Stomach (tissue), 4 donors: ENCODE measurements around the gene OBSCN.

Experiments
- POLR2A ChIP-seq, 4 donors: fragments of 450-650 bp; IDR thresholded peaks; one replicate each; pipeline ENCODE4 v1.6.1; 2016; ENCODE audit warnings: antibody characterized with exemption in 4 of 4, control low read depth in 2 of 4, mild to moderate bottlenecking in 1 of 4, moderate library complexity in 1 of 4
- TF ChIP-seq, protein P1 (sequence below), 7 experiments: fragments of 450-650 bp in 4 of 7; fragments of 200-600 bp in 3 of 7; sonication (generic) in 3 of 7; IDR thresholded peaks; one replicate each; pipeline ENCODE4 v1.5.1; 2016 to 2019; ENCODE audit warnings: antibody characterized with exemption in 7 of 7, control low read depth in 2 of 7, mild to moderate bottlenecking in 1 of 7

GRCh38 chr1:228194921-228195812 is 12.7 kb upstream of the OBSCN start:
- TF ChIP-seq, protein P1, sequence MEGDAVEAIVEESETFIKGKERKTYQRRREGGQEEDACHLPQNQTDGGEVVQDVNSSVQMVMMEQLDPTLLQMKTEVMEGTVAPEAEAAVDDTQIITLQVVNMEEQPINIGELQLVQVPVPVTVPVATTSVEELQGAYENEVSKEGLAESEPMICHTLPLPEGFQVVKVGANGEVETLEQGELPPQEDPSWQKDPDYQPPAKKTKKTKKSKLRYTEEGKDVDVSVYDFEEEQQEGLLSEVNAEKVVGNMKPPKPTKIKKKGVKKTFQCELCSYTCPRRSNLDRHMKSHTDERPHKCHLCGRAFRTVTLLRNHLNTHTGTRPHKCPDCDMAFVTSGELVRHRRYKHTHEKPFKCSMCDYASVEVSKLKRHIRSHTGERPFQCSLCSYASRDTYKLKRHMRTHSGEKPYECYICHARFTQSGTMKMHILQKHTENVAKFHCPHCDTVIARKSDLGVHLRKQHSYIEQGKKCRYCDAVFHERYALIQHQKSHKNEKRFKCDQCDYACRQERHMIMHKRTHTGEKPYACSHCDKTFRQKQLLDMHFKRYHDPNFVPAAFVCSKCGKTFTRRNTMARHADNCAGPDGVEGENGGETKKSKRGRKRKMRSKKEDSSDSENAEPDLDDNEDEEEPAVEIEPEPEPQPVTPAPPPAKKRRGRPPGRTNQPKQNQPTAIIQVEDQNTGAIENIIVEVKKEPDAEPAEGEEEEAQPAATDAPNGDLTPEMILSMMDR (IDR thresholded peaks at IDR 0.05) = no peak
- no peak for TF ChIP-seq POLR2A (IDR thresholded peaks at IDR 0.05)
